Activated T-helper 1 cell treated with anti-CD3 and anti-CD28 coated beads, Interleukin-12 subunit alpha, Interleukin-12 subunit beta, Interleukin-2, Interleukin-4 antibody, amounts not matched to agents 30 ng/mL and 10 ng/mL and 1 ng/mL, durations not matched to agents 14 hours and 24 hours and 36 hours (primary cell): ENCODE data around the gene NAT9. TPM values are rescaled to one million over a fixed set of nuclear protein-coding genes. Genes with fewer than 3 reads are reported as not detected.

ENCODE experiments used
- DNase-seq: peaks from one replicate; pipeline ENCODE4 v3.0.0; 2021; ENCODE audit warnings: low spot score
- H3K27ac Mint-ChIP-seq: one replicate; pipeline ENCODE4 v1.8.0; 2021; ENCODE audit warnings: mild to moderate bottlenecking, mixed read lengths
- H3K27me3 Mint-ChIP-seq: one replicate; pipeline ENCODE4 v1.8.0; 2022; ENCODE audit warnings: mild to moderate bottlenecking, moderate library complexity, mixed read lengths; ENCODE audit not compliant: insufficient read depth
- H3K36me3 Mint-ChIP-seq: one replicate; pipeline ENCODE4 v1.8.0; 2021; ENCODE audit warnings: low read depth, mixed read lengths
- H3K4me1 Mint-ChIP-seq: one replicate; pipeline ENCODE4 v1.8.0; 2021; ENCODE audit warnings: low read depth, mixed read lengths
- H3K4me3 Mint-ChIP-seq: one replicate; pipeline ENCODE4 v1.8.0; 2021; ENCODE audit warnings: mild to moderate bottlenecking, moderate library complexity, mixed read lengths
- H3K9me3 Mint-ChIP-seq: one replicate; pipeline ENCODE4 v1.8.0; 2021; ENCODE audit warnings: mixed read lengths
- intact Hi-C: fragments of 100-400 bp; cut with micrococcal nuclease; formaldehyde crosslinking; loops from one replicate; pipeline ENCODE4 v1.15.1; 2024
- total RNA-seq: library from RNA; stranded (reverse); gene quantifications from 2 replicates; pipeline ENCODE4 v1.2.3, GENCODE V29; 2022

Gene NAT9
- total RNA-seq, 1 donor from 2014 or later: 69.0 TPM

GRCh38 chr17:74799097-74799496, 23.0 kb upstream of the NAT9 start:
- Mint-ChIP-seq H3K27me3 (peaks cover 2% of the 10 kb centered on the region), H3K4me3 (no peak overlapping the region), H3K27ac (no peak overlapping the region), H3K36me3 (peaks cover 36% of the 10 kb centered on the region), H3K9me3 (no peaks in the 10 kb centered on the region), H3K4me1 (no peaks in the 10 kb centered on the region)
- no peak for DNase-seq
- intact Hi-C loops: no loop called here

- peaks cover 34% of the 10 kb centered on the region for H3K36me3 Mint-ChIP-seq
- intact Hi-C loops: no loop called here
- no peaks in the 10 kb centered on the region for H3K9me3 Mint-ChIP-seq
- no peaks in the 10 kb centered on the region for H3K4me1 Mint-ChIP-seq
- no peak overlapping the region for H3K4me3 Mint-ChIP-seq
- peaks cover 2% of the 10 kb centered on the region for H3K27me3 Mint-ChIP-seq
- H3K27ac Mint-ChIP-seq: no peak overlapping the region
- no peak for DNase-seq
Observed at GRCh38 chr17:74798239-74798707, 22.1 kb upstream of the NAT9 start.

GRCh38 chr17:74797824-74798223, 21.7 kb upstream of the NAT9 start:
- H3K4me1 Mint-ChIP-seq: peaks cover 4% of the 10 kb centered on the region
- intact Hi-C loops: no loop called here
- peaks cover 2% of the 10 kb centered on the region for H3K27me3 Mint-ChIP-seq
- peaks cover 38% of the 10 kb centered on the region for H3K36me3 Mint-ChIP-seq
- no peak overlapping the region for H3K27ac Mint-ChIP-seq
- H3K4me3 Mint-ChIP-seq: no peak overlapping the region
- no peak for DNase-seq
- H3K9me3 Mint-ChIP-seq: no peaks in the 10 kb centered on the region

- intact Hi-C loops: no loop called here
- H3K4me3 Mint-ChIP-seq: no peak overlapping the region
- H3K27me3 Mint-ChIP-seq: no peaks in the 10 kb centered on the region
- no peak overlapping the region for H3K27ac Mint-ChIP-seq
- no peak for DNase-seq
- peaks cover 7% of the 10 kb centered on the region for H3K4me1 Mint-ChIP-seq
- H3K9me3 Mint-ChIP-seq: no peaks in the 10 kb centered on the region
- H3K36me3 Mint-ChIP-seq: peaks cover 36% of the 10 kb centered on the region
Observed at GRCh38 chr17:74796866-74797265, 20.7 kb upstream of the NAT9 start.

DNA sequence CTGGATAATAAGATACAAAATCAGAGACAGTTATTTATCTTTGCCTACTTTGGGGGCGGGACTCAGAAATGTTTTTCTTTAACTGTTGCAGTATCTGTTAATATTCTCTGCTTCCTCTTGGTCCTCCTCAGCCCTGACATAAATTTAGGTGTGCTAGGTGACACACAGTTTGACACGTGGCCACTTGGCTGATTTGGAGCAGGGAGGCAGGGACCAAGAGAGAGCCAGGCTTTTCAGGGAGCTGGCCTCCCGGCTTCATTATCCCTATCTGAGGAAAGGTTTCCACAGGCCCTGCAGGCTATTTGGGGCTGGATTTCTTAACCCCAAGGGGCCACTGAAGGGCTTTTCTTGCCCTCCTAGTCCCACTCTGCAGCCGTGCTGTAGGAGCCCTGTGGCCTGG, 20.1 kb upstream of the NAT9 start:
- DNase-seq: no peak
- intact Hi-C loops: no loop called here
- H3K27ac Mint-ChIP-seq: no peak overlapping the region
- no peaks in the 10 kb centered on the region for H3K27me3 Mint-ChIP-seq
- H3K4me1 Mint-ChIP-seq: peaks cover 13% of the 10 kb centered on the region
- peaks cover 40% of the 10 kb centered on the region for H3K36me3 Mint-ChIP-seq
- no peak overlapping the region for H3K4me3 Mint-ChIP-seq
- no peaks in the 10 kb centered on the region for H3K9me3 Mint-ChIP-seq

- intact Hi-C loops: no loop called here
- no peaks in the 10 kb centered on the region for H3K27me3 Mint-ChIP-seq
- H3K9me3 Mint-ChIP-seq: no peaks in the 10 kb centered on the region
- peaks cover 20% of the 10 kb centered on the region for H3K4me1 Mint-ChIP-seq
- no peak overlapping the region for H3K27ac Mint-ChIP-seq
- H3K36me3 Mint-ChIP-seq: peaks cover 45% of the 10 kb centered on the region
- H3K4me3 Mint-ChIP-seq: no peak overlapping the region
- DNase-seq: no peak
Observed at GRCh38 chr17:74795327-74796020, 19.3 kb upstream of the NAT9 start.

- Mint-ChIP-seq H3K4me3 (no peak overlapping the region), H3K4me1 (peaks cover 26% of the 10 kb centered on the region), H3K27ac (no peak overlapping the region), H3K36me3 (peaks cover 46% of the 10 kb centered on the region), H3K27me3 (no peaks in the 10 kb centered on the region), H3K9me3 (no peaks in the 10 kb centered on the region)
- intact Hi-C loops: no loop called here
- no peak for DNase-seq
Observed at GRCh38 chr17:74792586-74793105, 16.5 kb upstream of the NAT9 start.

DNA sequence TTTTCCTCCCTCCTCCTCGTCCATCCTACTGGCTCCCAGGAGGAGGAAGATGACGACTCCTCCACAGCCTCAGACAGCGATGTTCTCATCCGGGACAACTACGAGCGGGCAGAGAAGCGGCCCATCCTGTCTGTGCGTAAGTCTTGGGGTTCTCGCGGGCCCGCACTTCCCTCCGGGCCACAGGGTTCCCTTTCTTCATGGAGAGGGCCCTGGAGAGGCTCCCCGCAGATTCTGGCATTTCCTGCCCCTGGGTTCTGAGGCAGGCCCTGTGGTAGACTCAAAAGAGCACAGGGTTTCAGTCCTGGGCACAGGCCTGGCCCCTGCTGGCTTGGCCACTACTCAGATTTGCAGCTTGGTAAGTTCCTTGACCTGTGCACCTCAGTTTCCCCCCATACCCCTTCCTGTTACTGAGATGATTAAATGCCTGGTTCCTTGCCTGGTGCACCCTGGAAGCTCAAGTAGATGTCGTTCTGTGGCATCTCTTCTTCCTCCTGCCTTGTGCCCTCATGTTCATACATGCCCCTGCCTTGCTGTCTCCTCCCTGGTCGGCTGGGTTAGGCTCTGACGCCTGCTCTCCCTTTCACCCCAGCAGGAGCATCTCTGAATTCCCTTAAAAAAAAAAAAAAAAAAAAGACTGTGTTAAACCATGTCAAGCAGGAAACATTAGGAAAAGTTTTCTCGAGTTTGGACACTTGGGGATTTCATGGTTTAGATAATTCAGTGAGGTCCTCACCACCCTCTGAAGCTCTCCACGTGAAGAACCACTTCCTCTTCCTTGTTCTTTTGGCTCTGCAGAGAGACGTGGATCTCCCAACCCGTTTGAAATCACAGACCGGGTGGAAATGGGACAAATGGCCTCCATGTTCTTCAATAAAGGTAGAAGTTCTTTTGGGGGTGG, 14.3 kb upstream of the NAT9 start:
- intact Hi-C loops: loop anchor here (1.0 to 2.0 kb wide), 7 partner anchors 10 to 170 kb away; partner anchors contain the start of genes FDXR, NAT9 and NHERF1
- H3K9me3 Mint-ChIP-seq: no peaks in the 10 kb centered on the region

DNA sequence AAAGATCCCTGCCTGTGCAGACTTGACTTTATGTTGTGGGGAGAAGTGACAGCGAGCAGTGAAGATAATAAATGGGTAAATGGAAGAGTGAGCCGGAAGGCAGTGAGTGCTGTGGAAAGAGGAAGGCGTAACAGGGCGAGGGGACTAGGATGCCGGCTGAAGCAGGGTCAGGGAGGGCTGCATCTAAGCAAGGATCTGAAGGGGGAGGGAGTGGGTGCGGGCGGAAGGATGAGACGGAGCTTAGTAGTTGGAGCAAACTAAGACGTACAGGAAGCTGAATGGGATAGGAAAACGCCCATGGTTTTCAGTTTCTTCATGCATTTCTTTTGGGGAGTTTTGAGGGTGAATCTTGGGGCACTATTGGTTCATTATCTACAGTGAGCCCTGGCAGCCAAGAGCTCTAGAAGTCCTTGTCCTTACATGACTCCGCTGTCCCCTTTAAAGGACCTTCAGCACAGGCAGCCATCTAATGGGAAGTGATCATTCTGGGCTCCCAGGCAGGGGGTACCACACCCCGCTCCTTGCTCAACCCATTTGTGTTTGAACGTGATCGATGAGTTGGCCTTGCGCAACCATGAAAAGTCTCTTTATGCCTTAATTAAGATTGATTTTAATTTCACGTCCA, 10.4 kb upstream of the NAT9 start:
- Mint-ChIP-seq H3K27me3 (no peaks in the 10 kb centered on the region), H3K36me3 (peaks cover 40% of the 10 kb centered on the region), H3K4me1 (peaks cover 55% of the 10 kb centered on the region), H3K9me3 (no peaks in the 10 kb centered on the region), H3K27ac (peak overlapping the region; percentile 23), H3K4me3 (peak overlapping the region; percentile 5)
- no peak for DNase-seq
- intact Hi-C loops: no loop called here

More for the DNA sequence above, 14.3 kb upstream of the NAT9 start:
- Mint-ChIP-seq H3K36me3 (peaks cover 42% of the 10 kb centered on the region), H3K4me3 (no peak overlapping the region), H3K27me3 (no peaks in the 10 kb centered on the region), H3K4me1 (peaks cover 39% of the 10 kb centered on the region), H3K27ac (peak overlapping the region; percentile 47)
- DNase-seq: no peak

GRCh38 chr17:74785981-74786360, 9.8 kb upstream of the NAT9 start:
- intact Hi-C loops: no loop called here
- DNase-seq: no peak
- H3K4me1 Mint-ChIP-seq: peaks cover 55% of the 10 kb centered on the region
- H3K36me3 Mint-ChIP-seq: peaks cover 38% of the 10 kb centered on the region
- no peak overlapping the region for H3K27ac Mint-ChIP-seq
- H3K27me3 Mint-ChIP-seq: no peaks in the 10 kb centered on the region
- no peaks in the 10 kb centered on the region for H3K9me3 Mint-ChIP-seq
- no peak overlapping the region for H3K4me3 Mint-ChIP-seq

DNA sequence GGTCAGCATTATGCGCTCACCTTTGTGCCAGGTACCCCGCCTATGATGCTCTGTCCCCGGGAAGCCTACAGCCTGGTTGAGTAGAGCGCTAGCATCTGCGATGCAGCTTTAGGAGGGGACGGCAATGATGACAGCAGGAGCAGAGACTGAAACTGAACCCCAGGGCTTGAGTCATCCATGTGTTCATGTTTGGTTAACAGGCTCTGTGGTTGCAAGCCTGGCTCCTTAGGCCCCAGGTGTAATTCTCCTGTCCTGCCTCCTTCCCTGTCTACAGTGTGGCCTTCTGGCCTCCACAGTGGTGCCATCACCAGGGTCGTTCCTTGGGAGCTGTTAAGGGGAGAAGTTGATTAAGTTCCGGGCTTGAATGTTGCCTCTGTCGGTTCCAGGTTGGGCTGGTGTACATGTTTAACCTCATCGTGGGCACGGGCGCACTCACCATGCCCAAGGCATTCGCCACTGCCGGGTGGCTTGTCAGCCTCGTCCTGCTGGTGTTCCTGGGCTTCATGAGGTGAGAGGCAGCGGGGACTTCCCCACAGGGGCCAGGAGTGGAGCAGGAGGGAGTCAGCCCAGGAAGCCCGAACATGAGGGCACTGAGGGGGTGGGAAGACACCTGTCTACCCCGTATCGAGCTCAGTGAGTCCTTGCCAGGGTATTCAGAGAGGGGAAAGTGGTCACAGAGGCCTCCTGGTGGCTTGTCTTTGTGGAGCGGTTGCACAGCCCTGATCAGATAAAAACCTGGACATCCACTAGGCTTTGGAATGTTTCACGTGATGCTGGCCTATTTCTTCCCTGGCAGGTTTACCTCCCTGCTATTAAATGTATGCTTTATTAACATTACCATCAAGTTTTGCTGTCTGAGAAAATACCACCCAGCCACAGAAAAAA, 9.2 kb upstream of the NAT9 start:
- H3K9me3 Mint-ChIP-seq: no peaks in the 10 kb centered on the region

More for the DNA sequence above, 9.2 kb upstream of the NAT9 start:
- Mint-ChIP-seq H3K36me3 (peaks cover 32% of the 10 kb centered on the region), H3K4me3 (no peak overlapping the region), H3K27ac (peak overlapping the region; percentile 50), H3K27me3 (no peaks in the 10 kb centered on the region), H3K4me1 (peaks cover 55% of the 10 kb centered on the region)
- DNase-seq: no peak
- intact Hi-C loops: no loop called here
